A204.1 (cell line): Measurements from ENCODE around the gene PDHB.
"Not testable (repeated sequence)": the region's sequence is repeated elsewhere in the genome, so short reads cannot be mapped to it uniquely, and the experiment has no call there.

Experiments used
- FAIRE-seq: peaks from 2 replicates; lab custom pipeline; 2012; peaks lifted over from hg19 to GRCh38; lab: Jason Lieb, UNC

PDHB gene

GRCh38 chr3:58433400-58434167 is at the start of gene PDHB:
Gene PDHB (minus strand): TSS chr3:58433832. CDS start chr3:58433809, 23 bp downstream.
- FAIRE-seq, result no peak

GRCh38 chr3:58482917-58483636 is 49.4 kb upstream of the PDHB start:
- no peak for FAIRE-seq

- no peak for FAIRE-seq
Observed at GRCh38 chr3:58480309-58480708, 46.7 kb upstream of the PDHB start.

GRCh38 chr3:58478781-58479180 is 45.1 kb upstream of the PDHB start:
- no peak for FAIRE-seq

GRCh38 chr3:58474967-58475578 is 41.4 kb upstream of the PDHB start:
- FAIRE-seq, result no peak

GRCh38 chr3:58474348-58474911 is 40.8 kb upstream of the PDHB start:
- no peak for FAIRE-seq

- no peak for FAIRE-seq
Observed at GRCh38 chr3:58473275-58473674, 39.6 kb upstream of the PDHB start.

- FAIRE-seq, result no peak
Observed at GRCh38 chr3:58471025-58471887, 37.6 kb upstream of the PDHB start.

- FAIRE-seq, result no peak
Observed at GRCh38 chr3:58470363-58471024, 36.9 kb upstream of the PDHB start.

GRCh38 chr3:58469096-58469495 is 35.5 kb upstream of the PDHB start:
- no peak for FAIRE-seq

- FAIRE-seq, result no peak
Observed at GRCh38 chr3:58466899-58467563, 33.4 kb upstream of the PDHB start.

- FAIRE-seq, result no peak
Observed at GRCh38 chr3:58464866-58465265, 31.2 kb upstream of the PDHB start.

GRCh38 chr3:58463942-58464271 is 30.3 kb upstream of the PDHB start:
- no peak for FAIRE-seq

GRCh38 chr3:58463181-58463941 is 29.7 kb upstream of the PDHB start:
- no peak for FAIRE-seq

- FAIRE-seq, result no peak
Observed at GRCh38 chr3:58462829-58463180, 29.2 kb upstream of the PDHB start.

GRCh38 chr3:58459160-58459559 is 25.5 kb upstream of the PDHB start:
- FAIRE-seq, result no peak

GRCh38 chr3:58452176-58452575 is 18.5 kb upstream of the PDHB start:
- FAIRE-seq, result no peak

GRCh38 chr3:58441514-58442450 is 8.2 kb upstream of the PDHB start:
- FAIRE-seq, result no peak

- not testable (repeated sequence) for FAIRE-seq
Observed at GRCh38 chr3:58440996-58441355, 7.3 kb upstream of the PDHB start.
